Liver (tissue), 9 donors: Measurements from ENCODE around the gene ATP5PF. TPM values are rescaled to one million over a fixed set of nuclear protein-coding genes. Genes with fewer than 3 reads are reported as not detected.

Source experiments
- DNase-seq: peaks from one replicate; pipeline ENCODE4 v3.0.0-alpha.2; 2017; ENCODE audit warnings: low spot score
- H3K27ac ChIP-seq, 2 donors: one replicate each; pipeline ENCODE4 v1.7.0; 2013; ENCODE audit warnings: inconsistent platforms in 2 of 2, low read length in 2 of 2, control low read depth in 1 of 2, low read depth in 1 of 2, mild to moderate bottlenecking in 1 of 2
- H3K27me3 ChIP-seq, 4 donors: one replicate each; pipeline versions ENCODE4 v1.6.1 to v1.7.0; 2013; ENCODE audit warnings: low read length in 3 of 4, inconsistent platforms in 1 of 4, mild to moderate bottlenecking in 1 of 4, moderate library complexity in 1 of 4; ENCODE audit not compliant: control insufficient read depth in 4 of 4, insufficient read depth in 4 of 4
- H3K36me3 ChIP-seq, 4 donors: one replicate each; pipeline versions ENCODE4 v1.6.1 to v1.7.0; 2013; ENCODE audit warnings: low read length in 3 of 4, mild to moderate bottlenecking in 3 of 4, low read depth in 1 of 4, moderate library complexity in 1 of 4; ENCODE audit not compliant: control insufficient read depth in 4 of 4, insufficient read depth in 3 of 4
- H3K4me1 ChIP-seq, 4 donors: one replicate each; pipeline versions ENCODE4 v1.6.1 to v1.7.0; 2013; ENCODE audit warnings: low read length in 3 of 4, mild to moderate bottlenecking in 3 of 4, moderate library complexity in 1 of 4; ENCODE audit not compliant: control insufficient read depth in 4 of 4, insufficient read depth in 4 of 4
- H3K4me3 ChIP-seq, 3 donors: one replicate each; pipeline versions ENCODE4 v1.6.1 to v1.7.0; 2013; ENCODE audit warnings: low read length in 3 of 3, control low read depth in 1 of 3, low read depth in 1 of 3, mild to moderate bottlenecking in 1 of 3
- H3K9ac ChIP-seq, 2 donors: one replicate each; pipeline ENCODE4 v1.7.0; 2013; ENCODE audit warnings: low read length in 2 of 2, mild to moderate bottlenecking in 2 of 2, moderate library complexity in 2 of 2, control low read depth in 1 of 2, low read depth in 1 of 2
- H3K9me3 ChIP-seq, 4 donors: one replicate each; pipeline versions ENCODE4 v1.6.1 to v1.7.0; 2013; ENCODE audit warnings: low read length in 3 of 4; ENCODE audit not compliant: control insufficient read depth in 4 of 4
- EGR1 ChIP-seq, 2 donors: IDR thresholded peaks; 2 replicates each; pipeline ENCODE4 v1.6.1; 2016 to 2018; ENCODE audit warnings: antibody characterized with exemption in 2 of 2, low read depth in 2 of 2
- FOXA1 ChIP-seq: IDR thresholded peaks from 2 replicates; pipeline ENCODE4 v1.6.1; 2016; ENCODE audit warnings: antibody characterized with exemption
- FOXA2 ChIP-seq: IDR thresholded peaks from 2 replicates; pipeline ENCODE4 v1.6.1; 2016; ENCODE audit warnings: antibody characterized with exemption
- HNF4A ChIP-seq, 2 donors: conservative IDR thresholded peaks; 2 replicates each; pipeline ENCODE4 v1.6.1; 2016; ENCODE audit warnings: antibody characterized with exemption in 2 of 2, mild to moderate bottlenecking in 2 of 2
- HNF4G ChIP-seq: IDR thresholded peaks from 2 replicates; pipeline ENCODE4 v1.6.1; 2016; ENCODE audit warnings: antibody characterized with exemption
- JUND ChIP-seq, 2 donors: IDR thresholded peaks; 2 replicates each; pipeline ENCODE4 v1.6.1; 2016; ENCODE audit warnings: antibody characterized with exemption in 2 of 2
- RAD21 ChIP-seq, 2 donors: IDR thresholded peaks; 2 replicates each; pipeline ENCODE4 v1.6.1; 2016; ENCODE audit warnings: antibody characterized with exemption in 2 of 2, mild to moderate bottlenecking in 2 of 2
- REST ChIP-seq: IDR thresholded peaks from 2 replicates; pipeline ENCODE4 v1.6.1; 2016; ENCODE audit warnings: antibody characterized with exemption, mild to moderate bottlenecking
- RXRA ChIP-seq, 2 donors: IDR thresholded peaks; 2 replicates each; pipeline ENCODE4 v1.6.1; 2017 to 2018; ENCODE audit warnings: antibody characterized with exemption in 2 of 2, mild to moderate bottlenecking in 1 of 2
- SP1 ChIP-seq: IDR thresholded peaks from 2 replicates; pipeline ENCODE4 v1.6.1; 2018; ENCODE audit warnings: antibody characterized with exemption, mild to moderate bottlenecking
- TAF1 ChIP-seq: conservative IDR thresholded peaks from 2 replicates; pipeline ENCODE4 v1.6.1; 2016; ENCODE audit warnings: antibody characterized with exemption, mild to moderate bottlenecking
- YY1 ChIP-seq: IDR thresholded peaks from 2 replicates; pipeline ENCODE4 v1.6.1; 2016; ENCODE audit warnings: antibody characterized with exemption, mild to moderate bottlenecking
- whole genome bisulfite sequencing: extraction: QIAGEN DNeasy Blood & Tissue Kit; methylation state at CpG from one replicate; pipeline ENCODE4 v1.1.7; 2013; 5-methylcytosine and 5-hydroxymethylcytosine counted together
- polyA plus RNA-seq, 2 donors: library from polyadenylated mRNA; stranded (reverse) in 1 of 2; unstranded in 1 of 2; fragments of 200-250 nt in 1 of 2; fragments of >200 nt in 1 of 2; fragmentation: Nextera tagmentation in 1 of 2; extraction: Ambion mirVana in 1 of 2; gene quantifications; one replicate each; pipeline versions ENCODE4 v1.2.1 to v1.2.3, GENCODE V29; 2013 to 2015
- total RNA-seq, 2 donors: library from RNA; depleted of rRNA; stranded (reverse); fragments of >200 nt; gene quantifications; one replicate each; pipeline ENCODE4 v1.2.3, GENCODE V29; 2014
- TF ChIP-seq, protein P1 (sequence below): IDR thresholded peaks from 2 replicates; pipeline ENCODE4 v1.6.1; 2016; ENCODE audit warnings: antibody characterized with exemption
- TF ChIP-seq, protein P2 (sequence below): IDR thresholded peaks from 2 replicates; pipeline ENCODE4 v1.6.1; 2016; ENCODE audit warnings: antibody characterized with exemption
- TF ChIP-seq, protein P3 (sequence below): IDR thresholded peaks from 2 replicates; pipeline ENCODE4 v1.6.1; 2016; ENCODE audit warnings: antibody characterized with exemption
- donor health status: healthy.
- donor health status: healthy.
- donor health status: healthy.
- donor health status: healthy.
- donor health status: healthy.

Gene ATP5PF
- total and polyA plus RNA-seq, 4 donors = 77.2 to 637 (median 209) TPM

- WGBS = 98% methylated on average over 2 of the region's 2 CpGs
- no peak for DNase-seq
- Histone ChIP-seq H3K27me3 (no peaks in the 10 kb centered on the region), H3K4me3 (no peak overlapping the region), H3K27ac (no peak overlapping the region), H3K36me3 (peaks cover 0 to 18% (median 9%) of the 10 kb centered on the region in 4 donors), H3K9ac (no peak overlapping the region), H3K9me3 (no peaks in the 10 kb centered on the region), H3K4me1 (no peaks in the 10 kb centered on the region)
- TF ChIP-seq, protein P1, sequence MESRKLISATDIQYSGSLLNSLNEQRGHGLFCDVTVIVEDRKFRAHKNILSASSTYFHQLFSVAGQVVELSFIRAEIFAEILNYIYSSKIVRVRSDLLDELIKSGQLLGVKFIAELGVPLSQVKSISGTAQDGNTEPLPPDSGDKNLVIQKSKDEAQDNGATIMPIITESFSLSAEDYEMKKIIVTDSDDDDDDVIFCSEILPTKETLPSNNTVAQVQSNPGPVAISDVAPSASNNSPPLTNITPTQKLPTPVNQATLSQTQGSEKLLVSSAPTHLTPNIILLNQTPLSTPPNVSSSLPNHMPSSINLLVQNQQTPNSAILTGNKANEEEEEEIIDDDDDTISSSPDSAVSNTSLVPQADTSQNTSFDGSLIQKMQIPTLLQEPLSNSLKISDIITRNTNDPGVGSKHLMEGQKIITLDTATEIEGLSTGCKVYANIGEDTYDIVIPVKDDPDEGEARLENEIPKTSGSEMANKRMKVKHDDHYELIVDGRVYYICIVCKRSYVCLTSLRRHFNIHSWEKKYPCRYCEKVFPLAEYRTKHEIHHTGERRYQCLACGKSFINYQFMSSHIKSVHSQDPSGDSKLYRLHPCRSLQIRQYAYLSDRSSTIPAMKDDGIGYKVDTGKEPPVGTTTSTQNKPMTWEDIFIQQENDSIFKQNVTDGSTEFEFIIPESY = no peak
- TF ChIP-seq EGR1 (IDR thresholded peaks at IDR 0.05; ENCODE audit: low read depth in 2 of 2) (no peak), FOXA2 (no peak), JUND (IDR thresholded peaks at IDR 0.05) (no peak), REST (no peak), YY1 (no peak), HNF4G (no peak), SP1 (no peak), HNF4A (conservative IDR thresholded peaks at IDR 0.05) (no peak), FOXA1 (no peak), RXRA (IDR thresholded peaks at IDR 0.05) (no peak)
- TF ChIP-seq, protein P2, sequence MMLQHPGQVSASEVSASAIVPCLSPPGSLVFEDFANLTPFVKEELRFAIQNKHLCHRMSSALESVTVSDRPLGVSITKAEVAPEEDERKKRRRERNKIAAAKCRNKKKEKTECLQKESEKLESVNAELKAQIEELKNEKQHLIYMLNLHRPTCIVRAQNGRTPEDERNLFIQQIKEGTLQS = no peak
These were observed 10.2 kb upstream of the ATP5PF start for GRCh38 chr21:25744854-25745253.

GRCh38 chr21:25742900-25743299 lies 8.2 kb upstream of the ATP5PF start:
- 93% methylated on average over 3 of the region's 3 CpGs for WGBS
- Histone ChIP-seq H3K27ac (no peak overlapping the region), H3K9ac (no peak overlapping the region), H3K9me3 (no peaks in the 10 kb centered on the region), H3K36me3 (peaks cover 0 to 7% (median 4%) of the 10 kb centered on the region in 4 donors), H3K27me3 (no peaks in the 10 kb centered on the region), H3K4me3 (no peak overlapping the region), H3K4me1 (no peaks in the 10 kb centered on the region)
- TF ChIP-seq FOXA1 (no peak), EGR1 (IDR thresholded peaks at IDR 0.05; ENCODE audit: low read depth in 2 of 2) (no peak), TAF1 (no peak), SP1 (no peak), YY1 (no peak), RAD21 (IDR thresholded peaks at IDR 0.05) (no peak)
- TF ChIP-seq, protein P1 = no peak
- TF ChIP-seq, protein P2 = no peak
- TF ChIP-seq, protein P3, sequence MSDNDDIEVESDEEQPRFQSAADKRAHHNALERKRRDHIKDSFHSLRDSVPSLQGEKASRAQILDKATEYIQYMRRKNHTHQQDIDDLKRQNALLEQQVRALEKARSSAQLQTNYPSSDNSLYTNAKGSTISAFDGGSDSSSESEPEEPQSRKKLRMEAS = no peak
- no peak for DNase-seq
